ENCODE results near the gene DMWD.

DNA sequence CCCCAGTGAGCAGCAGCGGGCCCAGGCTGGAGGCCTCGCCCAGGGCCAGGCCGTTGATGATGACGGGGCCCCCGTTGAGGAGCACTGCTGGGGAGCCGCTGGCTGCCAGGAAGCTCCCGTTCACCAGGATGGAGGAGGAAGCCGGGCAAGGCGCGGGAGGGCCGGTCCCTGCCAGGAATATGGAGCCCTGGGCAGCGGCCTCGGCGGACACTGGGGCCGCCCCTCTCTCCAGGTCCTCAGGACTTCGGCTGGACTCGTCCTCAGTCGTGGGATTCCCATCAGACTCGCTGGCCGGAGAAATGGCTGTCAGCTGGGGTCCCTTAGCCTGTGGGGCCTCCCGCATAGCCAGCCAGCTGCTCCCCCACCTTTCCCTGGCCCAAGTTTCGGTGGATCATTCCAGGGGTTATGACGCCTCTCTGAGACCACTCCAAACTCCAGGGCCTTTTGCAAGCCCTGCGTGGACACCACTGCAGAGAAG lies 25.7 kb downstream of the DMWD start:
- no peak for TF ChIP-seq NPAS2 (CRISPR knock-in tag; IDR thresholded peaks at IDR 0.05; ENCODE audit: borderline replicate concordance)
- no peak for TF ChIP-seq POLR2A (IDR thresholded peaks at IDR 0.05; ENCODE audit: low read length)
- TF ChIP-seq CBX8 (IDR thresholded peaks at IDR 0.05): no peak
- TF ChIP-seq CTCF (IDR thresholded peaks at IDR 0.05): no peak
- TF ChIP-seq MAX (IDR thresholded peaks at IDR 0.05): no peak

Data from A549 (cell line).